GM19023 (cell line): Measurements from ENCODE around the gene ST6GALNAC6.
"Not testable (repeated sequence)": the region's sequence is repeated elsewhere in the genome, so short reads cannot be mapped to it uniquely, and the experiment has no call there.

Experiments used
- ATAC-seq: cut with Tn5 transposase; IDR thresholded peaks from one replicate; pipeline ENCODE4 v1.9.1; 2021; ENCODE audit warnings: mild to moderate bottlenecking, moderate library complexity; ENCODE audit not compliant: unreplicated experiment

The ST6GALNAC6 gene

DNA sequence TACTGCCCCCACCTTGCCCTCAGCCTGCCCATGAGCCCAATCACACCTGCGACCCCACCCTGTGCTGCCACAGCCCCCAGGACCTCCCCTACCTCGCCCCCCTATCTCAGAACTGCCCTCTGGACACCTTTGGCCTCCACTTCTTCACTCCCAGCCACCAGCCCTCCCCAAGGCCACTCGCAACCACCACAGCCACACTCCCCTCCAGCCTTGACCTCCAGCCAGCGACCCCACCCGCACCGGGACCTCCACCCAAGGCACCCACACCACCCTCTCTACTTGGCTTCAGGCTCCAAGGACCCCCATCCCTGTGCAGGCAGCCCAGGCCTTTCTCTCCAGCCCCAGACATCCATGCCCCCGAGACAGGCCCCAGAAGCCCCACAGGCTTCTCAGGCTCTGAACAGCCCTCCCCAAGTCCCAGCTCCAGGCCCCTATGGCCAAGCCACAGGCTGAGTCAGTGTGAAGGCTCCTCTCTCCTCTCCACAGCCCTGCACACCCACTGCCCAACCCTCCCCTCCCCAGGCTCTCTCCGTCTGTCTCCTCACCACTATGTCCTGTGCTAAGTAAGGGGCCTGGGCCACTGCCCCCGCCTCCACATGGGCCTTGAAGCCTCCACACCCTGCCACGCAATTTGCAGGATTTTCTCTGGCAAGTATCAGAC lies 24.0 kb downstream of the ST6GALNAC6 start:
- ATAC-seq: no peak

DNA sequence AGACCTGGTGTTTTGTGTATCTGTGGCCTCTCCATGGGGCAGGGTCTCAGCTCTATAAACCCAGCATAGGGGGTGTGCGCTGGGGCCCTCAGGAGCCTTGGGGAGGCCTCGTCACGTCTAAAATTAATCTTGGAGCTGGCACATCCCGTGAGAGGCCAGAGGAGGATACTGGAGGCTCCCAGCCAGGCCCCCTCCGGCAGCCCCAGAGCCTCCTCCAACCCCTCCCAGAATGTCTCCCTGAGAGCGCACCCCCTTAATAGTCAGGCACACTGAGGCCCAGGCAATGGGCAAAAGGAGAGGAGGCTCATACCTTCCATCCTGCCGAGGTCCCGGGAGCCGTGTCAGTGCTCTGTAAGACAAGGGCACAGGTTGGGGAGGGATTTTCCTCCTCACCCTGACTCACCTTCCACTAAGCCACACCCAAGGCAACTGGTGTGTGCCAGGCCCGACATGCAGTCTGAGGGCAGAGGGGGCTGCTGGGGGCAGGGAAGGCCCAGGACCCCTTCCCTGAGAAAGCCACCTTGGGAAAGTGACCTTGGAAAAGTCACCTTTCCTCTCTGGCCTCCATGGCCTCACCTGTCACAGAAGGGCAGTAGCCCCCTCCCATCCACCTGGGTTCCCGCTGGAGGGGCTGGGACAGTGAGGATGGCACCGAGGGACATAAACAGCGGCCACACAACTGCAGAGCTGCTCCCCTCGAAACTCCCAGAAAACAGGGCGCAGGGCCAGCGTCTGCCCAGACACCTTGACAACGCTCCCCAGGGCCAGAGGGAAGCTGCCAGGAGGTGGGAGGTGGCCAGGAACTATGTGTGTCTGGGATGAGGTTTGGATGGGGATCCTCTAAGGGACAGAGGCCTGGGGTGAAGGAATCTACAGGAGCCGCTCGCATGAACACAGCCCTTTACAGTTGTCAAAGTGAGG lies 24.8 kb downstream of the ST6GALNAC6 start:
- ATAC-seq: no peak

DNA sequence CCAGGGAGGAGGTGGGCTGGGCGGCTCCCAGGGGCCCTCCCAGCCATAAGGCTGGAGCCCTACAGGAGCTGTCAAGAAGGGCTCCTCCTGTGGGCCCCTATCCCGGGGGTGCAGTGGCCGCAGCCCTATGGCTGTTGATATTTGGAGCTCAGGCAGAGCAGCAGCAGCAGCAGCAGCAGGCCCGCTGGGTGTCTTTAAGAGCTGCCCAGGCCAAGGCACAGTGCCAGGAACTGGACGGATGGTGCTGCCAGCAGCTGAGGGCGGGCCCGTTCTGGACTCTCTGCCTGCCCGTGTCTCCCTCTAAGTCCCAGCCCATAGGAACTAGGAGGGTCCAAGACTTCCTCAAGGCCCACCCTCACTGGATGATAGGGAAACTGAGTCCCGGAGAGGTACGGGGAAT lies 25.5 kb downstream of the ST6GALNAC6 start:
- no peak for ATAC-seq

DNA sequence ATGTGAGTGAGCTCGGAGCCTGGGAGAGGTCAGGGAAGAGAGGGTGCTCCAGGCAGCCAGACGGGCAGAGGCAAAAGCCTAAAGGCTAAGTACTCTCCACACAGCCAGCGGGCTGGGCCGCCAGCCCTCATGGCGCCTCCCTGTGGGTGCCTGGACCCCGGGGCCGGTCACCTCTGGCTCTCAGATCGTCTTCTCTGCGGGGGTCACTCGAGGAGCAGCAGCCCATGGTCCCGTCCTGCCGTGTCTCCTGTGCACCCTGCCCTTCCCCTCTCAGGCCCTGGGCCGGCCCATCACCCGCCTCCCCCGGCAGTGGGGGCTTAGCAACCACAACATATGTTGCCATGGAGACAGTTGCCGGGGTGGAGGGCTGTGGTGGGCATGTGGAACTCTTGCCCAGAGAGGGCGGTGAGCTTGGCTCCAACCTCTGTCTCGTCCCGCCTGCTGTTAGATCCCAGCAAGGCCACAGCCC lies 26.1 kb downstream of the ST6GALNAC6 start:
- ATAC-seq: no peak

DNA sequence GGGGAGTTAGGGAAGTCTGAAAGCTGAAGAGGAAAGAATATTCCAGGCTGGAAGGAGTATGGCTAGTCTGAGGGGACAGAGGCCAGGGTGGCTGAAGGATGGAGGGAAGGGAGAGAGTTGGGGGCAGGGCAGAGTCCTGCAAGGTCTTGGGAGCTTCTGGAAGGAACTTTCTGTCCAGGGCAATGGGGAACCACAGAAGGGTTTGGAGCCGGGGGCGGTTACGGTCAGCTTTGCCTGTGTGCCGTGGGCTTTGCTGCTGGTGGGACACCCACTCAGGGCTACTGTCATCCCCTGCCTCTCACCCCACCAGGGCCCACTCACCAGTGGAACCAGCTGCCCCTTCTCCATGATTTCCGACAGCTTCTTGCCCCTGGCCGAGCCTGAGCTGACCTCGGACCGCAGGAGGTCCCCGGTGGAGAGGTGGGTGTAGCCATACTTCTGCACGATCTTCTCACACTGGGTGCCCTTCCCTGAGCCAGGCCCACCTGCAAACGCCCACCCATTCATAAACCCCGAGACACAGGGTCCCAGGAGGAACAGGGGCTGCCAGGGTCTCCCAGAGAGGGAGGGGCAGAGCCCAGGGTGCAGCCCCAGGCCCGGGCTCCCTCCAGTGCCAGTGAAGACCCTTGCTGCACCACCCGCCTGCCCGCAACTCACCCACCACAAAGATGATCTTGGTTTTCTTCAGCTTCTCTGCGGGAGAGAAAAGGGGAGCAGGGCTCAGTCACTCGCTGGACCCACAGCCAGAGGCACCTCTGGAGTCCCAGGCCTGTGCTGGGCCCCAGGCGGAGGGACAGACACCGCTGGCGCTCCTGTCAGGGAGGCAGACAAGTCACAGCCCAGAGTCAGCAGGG lies 26.8 kb downstream of the ST6GALNAC6 start:
- ATAC-seq: no peak

DNA sequence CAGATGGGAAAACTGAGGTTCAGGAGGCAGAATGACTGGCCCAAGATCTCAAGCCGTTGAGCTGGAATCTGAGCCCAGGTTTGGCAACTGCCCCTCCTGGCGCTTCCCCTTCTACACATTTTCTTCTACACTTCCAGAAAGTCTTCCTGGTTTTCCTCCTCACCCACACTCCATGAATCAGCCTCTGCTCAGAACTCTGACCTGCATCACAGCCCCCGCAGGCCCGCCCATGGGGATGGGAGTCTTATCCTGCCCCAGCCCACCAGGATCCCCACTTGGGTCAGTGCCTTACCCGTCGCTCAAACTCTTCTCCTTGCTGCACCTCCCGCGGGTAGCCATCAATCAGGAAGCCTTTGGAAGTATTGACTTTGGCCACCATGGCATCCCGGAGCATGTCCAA lies 27.9 kb downstream of the ST6GALNAC6 start:
- no peak for ATAC-seq

DNA sequence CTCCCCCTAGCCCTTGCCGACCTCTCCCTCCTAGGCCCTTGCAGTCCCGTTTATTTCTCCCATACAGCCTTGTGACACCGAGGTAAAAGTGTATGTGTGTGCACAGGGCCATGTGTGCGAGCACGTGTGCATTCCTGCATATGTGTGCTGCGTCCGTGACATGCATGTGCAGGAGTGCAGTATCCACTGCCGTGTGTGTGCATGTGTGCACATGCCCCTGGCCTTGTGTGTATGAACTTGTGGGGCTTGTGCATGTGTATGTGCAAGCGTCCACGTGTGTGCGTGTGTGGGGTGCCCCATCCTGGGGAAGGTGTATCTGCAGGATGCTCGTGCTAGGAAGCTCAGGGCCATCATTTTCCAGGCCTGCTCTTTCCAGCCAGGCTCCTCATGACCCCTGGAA lies 28.5 kb downstream of the ST6GALNAC6 start:
- ATAC-seq: no peak

DNA sequence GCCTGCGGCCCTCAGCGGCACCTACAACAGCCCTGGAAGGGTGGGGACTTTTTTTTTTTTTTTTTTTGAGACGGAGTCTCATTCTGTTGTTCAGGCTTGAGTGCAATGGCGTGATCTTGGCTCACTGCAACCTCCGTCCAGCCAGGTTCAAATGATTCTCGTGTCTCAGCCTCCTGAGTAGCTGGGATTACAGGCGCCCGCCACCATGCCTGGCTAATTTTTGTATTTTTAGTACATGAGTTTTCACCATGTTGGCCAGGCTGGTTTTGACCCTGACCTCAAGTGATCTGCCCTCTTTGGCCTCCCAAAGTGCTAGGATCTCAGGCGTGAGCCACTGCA lies 29.3 kb downstream of the ST6GALNAC6 start:
- ATAC-seq: not testable (repeated sequence)

DNA sequence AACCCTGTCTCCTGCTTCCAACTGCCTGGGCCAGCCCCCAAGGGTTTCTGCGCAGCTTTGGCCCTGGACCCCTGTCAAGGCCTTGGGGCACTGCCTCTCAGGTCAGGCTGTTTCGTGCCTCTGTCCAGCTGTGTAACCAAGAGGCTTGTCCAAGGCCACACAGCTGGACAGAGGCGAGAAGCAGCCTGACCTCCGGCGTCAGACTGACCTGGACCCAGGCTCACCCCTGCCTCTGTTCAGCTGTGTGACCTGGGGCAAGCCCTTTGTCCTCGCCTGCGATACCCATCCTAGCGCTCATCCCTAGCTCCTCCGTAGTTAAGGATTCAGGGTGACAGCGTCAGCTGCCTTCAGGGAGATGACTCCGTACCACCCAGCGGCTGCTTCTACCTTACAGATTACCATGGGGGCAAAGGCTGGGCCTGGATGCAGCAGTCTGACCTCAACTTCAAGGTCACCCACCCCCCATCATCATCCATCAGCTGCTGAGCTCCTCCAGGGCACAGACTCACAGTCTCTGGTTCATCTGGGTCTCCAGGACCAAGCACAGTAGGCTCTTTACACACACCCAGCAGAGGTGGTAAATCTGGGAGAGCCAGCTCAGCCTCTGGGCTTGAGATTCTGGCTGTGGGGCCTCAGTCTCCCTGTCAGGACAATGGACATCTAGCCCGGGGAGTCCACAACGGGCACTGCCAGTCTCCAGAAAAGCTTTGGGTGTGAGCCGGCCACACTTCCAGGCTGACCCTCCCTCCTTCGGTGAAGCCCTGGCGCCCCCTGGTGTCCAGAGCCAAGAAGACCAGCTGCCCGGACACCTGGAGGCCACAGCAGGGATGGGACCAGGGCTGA lies 29.9 kb downstream of the ST6GALNAC6 start:
- ATAC-seq: no peak

DNA sequence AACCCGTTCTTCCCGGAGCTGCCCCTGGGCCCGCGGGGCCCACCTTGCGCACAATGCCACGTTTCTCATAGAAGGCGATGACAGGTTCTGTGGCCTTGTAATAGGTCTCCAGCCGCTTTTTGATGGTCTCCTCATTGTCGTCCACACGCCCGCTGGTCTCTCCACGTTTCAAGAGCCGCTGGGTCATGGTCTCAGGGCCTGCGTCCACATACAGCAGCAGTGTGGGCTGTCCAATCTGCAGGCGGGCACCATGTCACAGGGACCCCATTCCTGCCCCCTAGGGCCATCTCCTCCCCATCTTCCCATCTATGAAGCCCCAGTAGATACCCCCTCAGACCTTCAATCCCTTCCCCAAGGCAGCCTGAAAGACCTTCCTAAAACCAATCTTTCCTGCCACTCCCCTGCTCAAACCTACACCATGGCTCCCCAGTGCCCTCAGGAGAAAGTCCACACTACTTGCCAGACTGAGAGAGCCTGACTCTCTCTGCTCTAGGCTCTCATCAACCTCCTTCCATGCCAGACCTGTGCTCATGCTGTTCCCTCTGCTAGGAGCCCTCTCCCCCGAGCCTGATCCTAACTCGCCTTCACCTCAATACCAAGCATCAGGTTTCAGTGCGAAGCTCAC lies 31.0 kb downstream of the ST6GALNAC6 start:
- no peak for ATAC-seq

DNA sequence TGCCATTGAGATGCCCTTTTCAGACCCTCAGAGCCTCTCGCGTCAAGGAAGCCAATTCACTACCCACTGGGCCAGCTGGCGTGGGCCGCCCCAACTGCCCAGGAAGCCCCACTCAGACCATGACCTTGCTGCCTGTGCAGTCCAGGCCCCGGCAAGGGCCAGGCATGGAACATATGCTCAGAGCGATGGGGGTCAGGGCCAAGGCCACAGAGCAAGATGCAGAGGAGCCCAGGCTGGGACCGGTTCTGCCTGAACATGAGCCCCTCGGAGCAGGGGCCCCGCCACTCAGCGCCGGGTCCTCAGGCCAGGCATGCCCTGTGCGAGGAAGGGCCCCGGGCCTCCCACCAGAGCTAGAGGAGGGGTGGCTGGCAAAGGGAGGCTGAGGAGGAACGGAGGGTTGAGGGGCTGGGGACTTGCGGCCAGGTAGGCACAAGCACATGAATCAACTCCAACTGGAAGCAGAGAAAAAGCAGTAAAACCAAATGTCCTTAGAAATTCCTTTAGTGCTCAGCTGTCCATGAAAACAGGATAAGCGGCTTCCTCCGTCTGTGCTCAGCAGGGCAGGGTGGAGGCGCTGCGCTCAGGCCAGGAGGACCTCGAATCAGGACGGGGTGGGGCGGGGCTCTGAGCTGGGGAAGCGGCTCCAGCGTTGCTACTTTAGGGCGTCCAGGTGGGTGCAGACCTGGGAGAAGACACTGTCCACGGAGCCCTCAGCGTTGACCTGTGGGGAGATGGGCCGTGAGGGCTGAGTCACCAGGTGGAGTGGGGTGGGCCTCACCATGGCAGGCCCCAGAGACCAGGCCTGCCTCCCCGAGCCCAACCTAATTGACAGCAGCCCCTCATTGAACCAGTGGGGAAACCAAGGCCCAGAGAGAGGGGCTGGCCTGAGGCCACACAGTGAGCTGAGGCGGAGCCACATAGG lies 31.8 kb downstream of the ST6GALNAC6 start:
- no peak for ATAC-seq

DNA sequence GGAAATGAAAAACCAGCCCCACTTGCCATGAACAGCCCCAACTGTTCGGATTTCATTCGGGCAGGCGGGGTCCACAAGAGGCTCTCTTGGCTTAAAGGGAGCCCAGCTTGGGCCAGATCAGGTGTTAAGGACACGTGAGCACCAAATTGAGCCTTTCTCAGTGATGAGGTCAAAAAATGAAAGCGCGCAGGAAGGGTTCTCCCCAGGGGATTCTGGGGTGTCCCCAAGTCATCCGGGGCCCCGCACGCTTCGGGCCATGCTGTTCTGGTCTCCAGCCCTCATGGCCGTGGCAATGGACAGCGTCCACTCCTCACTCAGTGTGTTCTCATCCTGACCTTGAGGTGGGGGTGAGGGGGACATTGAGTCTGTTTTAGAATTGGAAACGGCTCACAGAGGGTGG lies 32.9 kb downstream of the ST6GALNAC6 start:
- ATAC-seq: no peak

DNA sequence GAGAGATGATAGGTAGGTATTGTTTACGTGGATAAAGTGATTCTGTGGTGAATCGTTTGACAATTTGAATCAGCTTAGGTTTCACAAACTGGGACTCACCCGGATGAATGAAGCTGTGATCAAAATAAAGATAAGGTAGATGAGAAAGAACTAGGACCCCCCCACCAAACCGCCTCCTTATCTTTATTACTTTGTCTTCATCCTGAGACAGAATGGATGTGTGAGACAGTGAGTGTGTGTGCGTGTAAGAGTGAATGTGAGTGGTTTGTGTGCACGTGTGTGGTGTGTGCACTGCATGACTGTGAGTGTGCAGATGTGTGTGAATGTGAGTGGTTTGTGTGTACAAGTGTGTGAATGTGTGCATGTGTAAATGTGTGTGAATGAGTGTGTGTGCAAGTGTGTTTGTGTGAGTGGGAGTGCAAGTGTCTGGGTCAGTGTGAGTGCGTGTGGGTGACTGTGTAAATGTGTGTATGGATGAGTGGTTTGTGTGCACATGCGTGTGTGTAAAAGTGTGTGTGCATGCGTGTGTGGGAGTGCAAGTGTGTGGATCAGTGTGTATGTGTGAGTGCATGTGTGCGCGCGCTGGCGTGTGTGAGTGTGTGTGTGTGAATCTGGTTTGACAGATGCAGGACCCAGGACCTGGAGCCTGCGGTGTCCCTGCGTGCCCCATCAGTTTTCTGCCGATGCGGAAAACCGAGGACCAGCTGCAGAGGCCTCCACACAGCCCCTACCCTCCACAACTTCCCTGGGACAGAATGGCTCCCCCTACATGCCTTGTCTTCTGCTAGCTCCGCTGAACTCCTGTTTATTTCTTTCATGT lies 33.5 kb downstream of the ST6GALNAC6 start:
- ATAC-seq: no peak

DNA sequence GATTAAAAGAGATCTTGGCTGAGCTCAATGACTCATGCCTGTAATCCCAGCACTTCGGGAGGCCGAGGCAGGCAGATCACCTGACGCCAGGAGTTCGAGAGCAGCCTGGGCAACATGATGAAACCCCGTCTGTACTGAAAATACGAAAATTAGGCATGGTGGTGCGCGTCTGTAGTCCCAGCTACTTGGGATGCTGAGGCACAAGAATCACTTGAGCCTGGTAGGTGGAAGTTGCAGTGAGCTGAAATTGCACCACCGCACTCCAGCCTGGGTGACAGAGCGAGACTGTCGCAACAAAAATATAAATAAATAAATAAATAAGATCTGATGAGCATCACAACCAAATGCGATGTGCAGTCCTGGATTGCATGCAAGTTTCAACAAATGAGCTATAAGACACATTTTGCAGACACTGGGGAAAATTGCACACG lies 36.2 kb downstream of the ST6GALNAC6 start:
- ATAC-seq: no peak

DNA sequence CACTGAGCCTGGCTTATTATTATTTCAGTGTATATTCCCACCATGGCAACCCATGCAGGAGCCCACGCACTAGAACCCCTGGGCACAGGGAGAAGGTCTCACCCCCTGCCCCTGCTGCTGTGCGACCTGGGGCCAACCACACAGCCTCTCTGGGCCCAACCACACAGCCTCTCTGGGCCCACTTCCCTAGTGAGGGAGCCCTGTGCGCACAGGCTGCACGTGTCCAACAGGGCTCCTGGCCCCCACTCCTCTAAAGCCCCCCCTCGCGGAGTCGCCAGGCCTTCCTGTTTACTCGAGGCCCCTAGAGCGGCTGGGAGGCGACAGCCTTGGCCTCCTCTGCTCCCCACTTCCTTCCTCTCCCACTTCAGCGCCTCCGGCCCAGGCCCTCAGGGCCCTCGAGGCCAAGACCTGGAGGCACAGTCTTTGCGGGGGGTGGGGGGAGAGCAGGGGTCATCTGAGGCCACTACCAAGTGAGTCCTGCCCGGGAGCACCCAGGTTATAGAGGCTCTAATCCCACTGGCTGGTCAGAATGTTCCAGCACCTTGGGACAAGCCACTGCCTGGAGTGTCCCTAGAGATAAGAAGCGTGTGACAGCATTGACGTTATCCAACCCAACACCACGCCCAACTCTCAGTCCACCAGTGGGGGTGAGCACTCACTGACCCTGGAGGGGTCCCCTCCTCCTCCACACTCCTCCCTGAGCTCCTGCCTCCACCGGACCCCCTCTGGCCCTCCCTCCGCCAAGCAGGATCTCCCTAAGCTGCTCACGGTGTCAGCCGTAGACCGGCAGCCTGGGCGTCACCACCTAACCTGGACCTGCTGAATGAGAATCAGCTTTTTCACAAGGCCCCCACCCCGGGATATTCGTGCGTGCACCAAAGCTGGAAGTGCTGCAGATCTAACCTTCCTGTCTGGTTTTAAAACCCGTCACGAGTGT lies 37.1 kb downstream of the ST6GALNAC6 start:
- no peak for ATAC-seq

DNA sequence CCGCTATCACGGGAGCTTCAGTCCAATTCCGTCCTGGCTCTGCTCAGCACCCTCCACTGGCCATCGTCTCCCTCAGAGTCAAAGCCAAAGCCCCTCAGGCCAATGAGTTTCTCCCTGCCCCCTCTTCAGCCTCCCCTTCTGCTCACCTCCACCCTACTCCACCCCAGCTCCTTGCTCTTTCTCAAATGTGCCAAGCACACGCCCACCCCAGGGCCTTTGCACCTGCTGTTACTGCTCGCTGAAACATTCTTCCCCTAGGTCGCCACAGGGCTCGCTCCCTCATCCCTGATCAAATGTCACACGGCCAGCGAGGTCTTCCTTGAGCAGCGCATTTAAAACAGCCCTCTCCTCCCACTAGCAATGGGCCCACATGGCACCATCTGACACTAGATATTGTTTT lies 38.6 kb downstream of the ST6GALNAC6 start:
- no peak for ATAC-seq

DNA sequence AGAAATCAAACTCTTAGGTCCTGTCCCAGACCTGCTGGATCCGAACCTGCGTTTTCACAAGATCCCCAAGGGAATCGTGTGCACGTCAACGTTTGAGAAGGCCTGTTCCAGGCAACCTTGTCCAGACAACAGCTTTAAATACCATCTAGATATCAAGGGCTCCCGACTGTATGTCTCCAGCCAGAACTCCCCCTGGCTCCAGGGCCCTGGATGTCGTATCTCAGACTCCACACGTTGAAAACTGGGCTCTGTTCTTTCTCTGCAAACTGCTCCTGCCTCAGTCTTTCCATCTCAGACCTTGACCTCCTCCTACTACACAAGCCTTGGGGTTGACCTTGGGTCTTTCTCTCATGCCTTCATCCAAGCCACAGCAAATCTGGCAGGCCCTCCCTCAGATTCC lies 39.1 kb downstream of the ST6GALNAC6 start:
- no peak for ATAC-seq
